H1 (cell line): ENCODE data around the gene CERCAM. TPM values are rescaled to one million over a fixed set of nuclear protein-coding genes. Genes with fewer than 3 reads are reported as not detected.

Experiments
- CTCF ChIA-PET: fragments of 300-600 bp; sonication (Branson Sonifier 250); formaldehyde crosslinking; loops from one replicate; lab custom pipeline; 2021; ENCODE audit not compliant: partially characterized antibody; lab: Charles Lee
- POLR2A ChIA-PET: fragments of 300-600 bp; sonication (Branson Sonifier 250); formaldehyde crosslinking; loops from one replicate; lab custom pipeline; 2021; ENCODE audit warnings: inconsistent platforms; ENCODE audit not compliant: partially characterized antibody; lab: Charles Lee
- DNase-seq, 2 experiments: peaks; one replicate each; pipeline versions ENCODE4 v3.0.0 to v3.0.0-alpha.2; 2010 to 2022; ENCODE audit warnings: low spot score in 2 of 2, low read depth in 1 of 2, mixed read lengths in 1 of 2
- FAIRE-seq: peaks from 2 replicates; lab custom pipeline; 2011; peaks lifted over from hg19 to GRCh38; lab: Jason Lieb, UNC
- H2AFZ ChIP-seq: 2 replicates; pipeline ENCODE4 v1.8.1; 2012; ENCODE audit warnings: low read length, inconsistent platforms
- H2AK5ac ChIP-seq: 2 replicates; pipeline ENCODE4 v1.6.1; 2013; ENCODE audit warnings: low read depth, low read length
- H2BK120ac ChIP-seq: replicated peaks from 2 replicates; pipeline ENCODE3; 2013; ENCODE audit warnings: low read depth, low read length, inconsistent platforms
- H2BK12ac ChIP-seq: 2 replicates; pipeline ENCODE4 v1.6.1; 2013; ENCODE audit warnings: low read depth, low read length
- H2BK15ac ChIP-seq: 2 replicates; pipeline ENCODE4 v1.6.1; 2013; ENCODE audit warnings: low read length
- H2BK20ac ChIP-seq: 2 replicates; pipeline ENCODE4 v1.6.1; 2013; ENCODE audit warnings: low read length
- H2BK5ac ChIP-seq: 2 replicates; pipeline ENCODE4 v1.6.1; 2013; ENCODE audit warnings: low read depth, low read length
- H3K14ac ChIP-seq: 2 replicates; pipeline ENCODE4 v1.6.1; 2013; ENCODE audit warnings: inconsistent platforms; ENCODE audit not compliant: insufficient read length
- H3K18ac ChIP-seq: 2 replicates; pipeline ENCODE4 v1.6.1; 2013; ENCODE audit warnings: low read length; ENCODE audit errors: extremely low read depth
- H3K23ac ChIP-seq: 2 replicates; pipeline ENCODE4 v1.6.1; 2013; ENCODE audit warnings: inconsistent platforms; ENCODE audit not compliant: insufficient read length
- H3K23me2 ChIP-seq: 2 replicates; pipeline ENCODE4 v1.6.1; 2013; ENCODE audit warnings: low read depth, low read length
- H3K27ac ChIP-seq: 2 replicates; pipeline ENCODE4 v1.6.1; 2011; ENCODE audit warnings: low read depth, low read length, inconsistent platforms
- H3K27me3 ChIP-seq, 4 experiments: replicated peaks in 1 of 4; 1 replicate in 1 of 4; 2 replicates in 3 of 4; pipeline versions ENCODE4 v1.6.1 to v1.8.1; 2011 to 2013; ENCODE audit warnings: low read length in 3 of 4, mild to moderate bottlenecking in 3 of 4, inconsistent platforms in 2 of 4, mixed read lengths in 2 of 4, moderate library complexity in 1 of 4; ENCODE audit not compliant: control insufficient read depth in 3 of 4, insufficient read depth in 3 of 4; ENCODE audit errors: extremely low read depth in 1 of 4
- H3K36me3 ChIP-seq, 4 experiments: 2 replicates each; pipeline versions ENCODE4 v1.6.1 to v1.8.1; 2011 to 2013; ENCODE audit warnings: mild to moderate bottlenecking in 4 of 4, low read length in 3 of 4, moderate library complexity in 2 of 4, control low read depth in 1 of 4, inconsistent platforms in 1 of 4; ENCODE audit not compliant: insufficient read depth in 4 of 4, control insufficient read depth in 2 of 4
- H3K4ac ChIP-seq: replicated peaks from 2 replicates; pipeline ENCODE3; 2013; ENCODE audit warnings: low read length, low read depth, mixed read lengths, inconsistent platforms; ENCODE audit not compliant: insufficient read length
- H3K4me1 ChIP-seq, 4 experiments: replicated peaks in 1 of 4; 1 replicate in 1 of 4; 2 replicates in 3 of 4; pipeline versions ENCODE4 v1.6.1 to v1.8.1; 2011 to 2013; ENCODE audit warnings: low read length in 3 of 4, inconsistent platforms in 2 of 4, mixed read lengths in 1 of 4; ENCODE audit not compliant: insufficient read depth in 4 of 4, control insufficient read depth in 3 of 4
- H3K4me2 ChIP-seq, 2 experiments: 2 replicates each; pipeline versions ENCODE4 v1.6.1 to v1.8.1; 2011 to 2013; ENCODE audit warnings: low read depth in 2 of 2, low read length in 2 of 2, control low read depth in 1 of 2, inconsistent platforms in 1 of 2, mild to moderate bottlenecking in 1 of 2; ENCODE audit not compliant: insufficient read depth in 1 of 2
- H3K4me3 ChIP-seq, 4 experiments: fragments of 200-600, 300-600 bp in 1 of 4; sonication (generic), shearing (Covaris generic), sonication (Bioruptor Twin) in 1 of 4; 2 replicates each; pipeline versions ENCODE4 v1.5.1 to v1.8.1; 2011 to 2016; ENCODE audit warnings: low read length in 4 of 4, low read depth in 3 of 4, control low read depth in 2 of 4, inconsistent platforms in 2 of 4, mild to moderate bottlenecking in 2 of 4, mixed read lengths in 1 of 4, moderate library complexity in 1 of 4; ENCODE audit not compliant: insufficient read depth in 2 of 4; ENCODE audit errors: extremely low read depth in 1 of 4
- H3K56ac ChIP-seq: replicated peaks from 2 replicates; pipeline ENCODE3; 2013; ENCODE audit warnings: low read depth, mild to moderate bottlenecking, mixed read lengths, low read length, inconsistent platforms; ENCODE audit not compliant: insufficient read length
- H3K79me1 ChIP-seq: 2 replicates; pipeline ENCODE4 v1.6.1; 2013; ENCODE audit warnings: low read depth, low read length, control low read depth
- H3K79me2 ChIP-seq, 2 experiments: 2 replicates each; pipeline versions ENCODE4 v1.6.1 to v1.8.1; 2012 to 2013; ENCODE audit warnings: low read length in 2 of 2, mild to moderate bottlenecking in 2 of 2, inconsistent platforms in 1 of 2; ENCODE audit not compliant: insufficient read depth in 2 of 2, control insufficient read depth in 1 of 2
- H3K9ac ChIP-seq, 4 experiments: replicated peaks in 1 of 4; 1 replicate in 1 of 4; 2 replicates in 3 of 4; pipeline versions ENCODE4 v1.6.1 to v1.8.1; 2011 to 2013; ENCODE audit warnings: low read depth in 3 of 4, low read length in 3 of 4, control low read depth in 2 of 4, mild to moderate bottlenecking in 2 of 4, moderate library complexity in 2 of 4, inconsistent platforms in 1 of 4; ENCODE audit errors: extremely low read depth in 1 of 4
- H3K9me3 ChIP-seq, 2 experiments: 2 replicates each; pipeline versions ENCODE4 v1.6.1 to v1.8.1; 2012 to 2013; ENCODE audit warnings: mild to moderate bottlenecking in 2 of 2, moderate library complexity in 2 of 2, control low read depth in 1 of 2, inconsistent platforms in 1 of 2, low read depth in 1 of 2, low read length in 1 of 2, mixed read lengths in 1 of 2; ENCODE audit not compliant: insufficient read depth in 2 of 2
- H4K20me1 ChIP-seq, 2 experiments: replicated peaks in 1 of 2; 2 replicates each; pipeline versions ENCODE3 to v1.8.1; 2011 to 2013; ENCODE audit warnings: inconsistent platforms in 2 of 2, low read length in 2 of 2, mild to moderate bottlenecking in 1 of 2; ENCODE audit not compliant: insufficient read depth in 2 of 2, control insufficient read depth in 1 of 2
- H4K5ac ChIP-seq: 2 replicates; pipeline ENCODE4 v1.6.1; 2013; ENCODE audit warnings: low read length, low read depth, mixed read lengths, inconsistent platforms; ENCODE audit not compliant: insufficient read length
- H4K8ac ChIP-seq: 2 replicates; pipeline ENCODE4 v1.8.0; 2013; ENCODE audit warnings: mild to moderate bottlenecking, moderate library complexity, low read length, inconsistent platforms; ENCODE audit not compliant: insufficient read depth; ENCODE audit errors: extremely low read depth
- H4K91ac ChIP-seq: replicated peaks from 2 replicates; pipeline ENCODE3; 2013; ENCODE audit warnings: low read length, mixed read lengths, inconsistent platforms; ENCODE audit not compliant: insufficient read length
- SIN3A ChIP-seq, 2 experiments: IDR thresholded peaks in 1 of 2; conservative IDR thresholded peaks in 1 of 2; 2 replicates each; pipeline ENCODE4 v1.6.1; 2011 to 2012; ENCODE audit warnings: low read length in 2 of 2, improper control_type of control experiment in 1 of 2, low read depth in 1 of 2, mild to moderate bottlenecking in 1 of 2
- WGBS, 2 experiments: shearing (Covaris generic) in 1 of 2; methylation state at CpG; one replicate each; pipeline versions ENCODE4 v1.1.6 to v1.1.7; 2013 to 2015; ENCODE audit warnings: low lambda C conversion rate in 2 of 2, mixed read lengths in 2 of 2, inconsistent platforms in 1 of 2, low coverage in 1 of 2, missing lambda C conversion rate in 1 of 2; ENCODE audit not compliant: insufficient replicate concordance in 2 of 2, insufficient coverage in 1 of 2, insufficient read length in 1 of 2; ENCODE audit errors: extremely low coverage in 1 of 2, missing lambda C conversion rate in 1 of 2; 5-methylcytosine and 5-hydroxymethylcytosine counted together
- polyA plus RNA-seq, 7 experiments: library from polyadenylated mRNA; depleted of rRNA in 3 of 7; stranded (reverse) in 5 of 7; unstranded in 2 of 7; fragments of >200 nt in 5 of 7; fragments of 200-250 nt in 2 of 7; gene quantifications; 1 replicate in 5 of 7; 2 replicates in 1 of 7; 4 replicates in 1 of 7; pipeline versions ENCODE4 v1.2.1 to v1.2.3, GENCODE V29; 2011 to 2013; ENCODE audit warnings: missing spikeins in 2 of 7, mixed read lengths in 2 of 7
- total RNA-seq: library from RNA; stranded (reverse); fragmentation: NEBNext Ultra II Directional; extraction: Animal tissue kit (Norgen Biotek cat#: 25700); gene quantifications from 2 replicates; pipeline ENCODE4 v1.2.1, GENCODE V29; 2021

The CERCAM gene
- total and polyA plus RNA-seq, 2 of the 8 experiments (the other 6 are each of a cell fraction or from before 2014, with no cell fraction given), result 3.1 to 5.2 TPM

DNA sequence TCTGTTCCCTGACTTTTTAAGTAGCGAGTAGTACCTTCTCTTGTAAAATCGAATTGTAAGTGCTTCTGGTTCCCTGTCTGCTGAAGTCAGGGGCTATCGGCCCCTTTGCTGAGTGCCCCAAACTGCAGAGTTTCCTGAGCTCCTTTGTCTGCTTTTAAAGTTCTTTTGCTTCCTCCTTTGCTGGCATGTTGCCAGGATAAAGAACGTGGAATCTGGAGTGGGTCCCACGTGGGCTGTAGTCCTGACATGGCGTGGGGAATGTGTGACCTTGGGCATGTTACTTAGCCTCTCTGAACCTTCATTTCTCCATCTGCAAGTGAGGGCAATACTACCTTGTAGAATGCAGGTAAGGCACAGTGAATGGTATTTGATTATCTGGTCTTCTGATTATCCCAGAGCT lies 21.5 kb downstream of the CERCAM start:
- no peak overlapping the region for H3K27ac ChIP-seq
- no peaks in the 10 kb centered on the region for H4K20me1 ChIP-seq
- TF ChIP-seq SIN3A (conservative IDR thresholded peaks at IDR 0.05 in 1 of 2, IDR thresholded peaks at IDR 0.05 in 1 of 2; ENCODE audit: low read depth in 1 of 2, low read length in 2 of 2), result no peak
- TF ChIP-seq, all 59 proteins: peak for 0
- no peak overlapping the region for H2BK20ac ChIP-seq
- no peak overlapping the region for H3K14ac ChIP-seq
- H3K18ac ChIP-seq, result no peak overlapping the region
- no peak overlapping the region for H3K56ac ChIP-seq
- no peak overlapping the region for H4K5ac ChIP-seq
- no peaks in the 10 kb centered on the region for H3K9me3 ChIP-seq
- H2BK5ac ChIP-seq, result no peak overlapping the region
- H4K8ac ChIP-seq, result no peak overlapping the region
- H3K79me2 ChIP-seq, result no peaks in the 10 kb centered on the region
- no peak overlapping the region for H3K4me3 ChIP-seq
- no peak overlapping the region for H3K4me2 ChIP-seq
- H4K91ac ChIP-seq, result no peak overlapping the region
- peaks cover 0 to 4% (median 0%) of the 10 kb centered on the region in 4 experiments; a peak in 1 of 7 replicates for H3K27me3 ChIP-seq
- no peak overlapping the region for H2AFZ ChIP-seq
- H2BK120ac ChIP-seq, result no peak overlapping the region
- H3K9ac ChIP-seq, result no peak overlapping the region
- ChIA-PET POLR2A (interaction anchor here (1.1 to 1.4 kb wide), 3 partner anchors 8 to 109 kb away, joined by 3 read pairs; no protein-coding TSS in a partner anchor), CTCF (interaction anchor here (1.1 to 2.7 kb wide), 4 partner anchors 22 to 127 kb away, joined by 3 to 10 read pairs (median 6); partner anchors contain the start of gene CERCAM)
- no peak overlapping the region for H3K4ac ChIP-seq
- FAIRE-seq (no peak), DNase-seq (no peak)
- no peaks in the 10 kb centered on the region for H3K23me2 ChIP-seq
- no peak overlapping the region for H2BK12ac ChIP-seq
- no peak overlapping the region for H2BK15ac ChIP-seq
- H3K23ac ChIP-seq, result no peak overlapping the region
- WGBS, 2 experiments, result 81% methylated on average over 6 of the region's 6 CpGs; no CpG with 5 or more reads in 1 of the 2 experiments
- peaks cover 0 to 3% (median 0%) of the 10 kb centered on the region in 4 experiments; a peak in 1 of 7 replicates for H3K4me1 ChIP-seq
- H3K36me3 ChIP-seq, result no peaks in the 10 kb centered on the region
- no peaks in the 10 kb centered on the region for H3K79me1 ChIP-seq
- H2AK5ac ChIP-seq, result no peak overlapping the region
